HG03432 (cell line): ENCODE results near the gene NHSL2.

ENCODE experiments used
- ATAC-seq: cut with Tn5 transposase; IDR thresholded peaks from one replicate; pipeline ENCODE4 v1.9.1; 2021; ENCODE audit warnings: mild to moderate bottlenecking, moderate library complexity; ENCODE audit not compliant: unreplicated experiment

Gene NHSL2

GRCh38 chrX:72102126-72102525, 191.5 kb downstream of the NHSL2 start:
- no peak for ATAC-seq

DNA sequence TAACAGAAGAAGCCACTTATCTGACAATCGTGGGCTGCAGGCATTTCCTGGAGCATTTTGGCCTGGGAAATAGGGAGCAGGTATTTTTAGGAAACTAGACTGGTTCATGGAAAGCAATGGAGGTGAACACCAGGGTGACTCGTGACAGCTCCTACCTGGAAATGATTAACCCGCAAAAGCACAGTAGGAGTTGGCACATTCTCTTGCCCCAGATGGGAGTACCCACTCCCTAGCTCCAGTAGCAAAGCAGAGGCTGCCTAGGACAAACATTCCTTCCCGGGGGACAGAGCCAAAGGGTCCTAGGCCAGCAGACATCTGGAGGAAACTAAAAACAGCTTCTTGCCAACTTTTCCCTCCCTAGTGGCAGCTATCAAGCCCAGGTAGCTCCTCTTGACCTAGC, 192.1 kb downstream of the NHSL2 start:
- no peak for ATAC-seq

GRCh38 chrX:72105436-72105835, 194.8 kb downstream of the NHSL2 start:
- no peak for ATAC-seq

DNA sequence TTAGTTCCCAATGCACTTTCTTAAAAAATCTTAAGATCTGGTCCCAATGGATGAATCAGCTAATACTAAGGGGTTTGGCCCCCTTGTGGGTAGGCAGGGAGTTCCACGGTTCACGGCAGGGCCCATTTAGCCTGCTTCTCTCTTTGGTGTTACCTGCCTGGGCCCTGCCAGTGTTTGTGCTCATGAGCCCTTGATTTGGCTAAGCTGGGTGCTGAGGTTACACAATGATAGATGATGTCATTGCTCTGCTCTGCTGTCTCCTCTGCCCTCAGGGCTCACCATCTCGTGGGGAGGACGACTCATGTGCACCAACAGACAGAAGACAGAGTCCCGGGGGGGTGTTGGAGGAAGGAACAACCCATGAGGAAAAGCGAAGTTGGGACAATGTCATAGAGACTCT, 196.7 kb downstream of the NHSL2 start:
- no peak for ATAC-seq

- ATAC-seq = no peak
Observed at GRCh38 chrX:72107841-72108595, 197.4 kb downstream of the NHSL2 start.

DNA sequence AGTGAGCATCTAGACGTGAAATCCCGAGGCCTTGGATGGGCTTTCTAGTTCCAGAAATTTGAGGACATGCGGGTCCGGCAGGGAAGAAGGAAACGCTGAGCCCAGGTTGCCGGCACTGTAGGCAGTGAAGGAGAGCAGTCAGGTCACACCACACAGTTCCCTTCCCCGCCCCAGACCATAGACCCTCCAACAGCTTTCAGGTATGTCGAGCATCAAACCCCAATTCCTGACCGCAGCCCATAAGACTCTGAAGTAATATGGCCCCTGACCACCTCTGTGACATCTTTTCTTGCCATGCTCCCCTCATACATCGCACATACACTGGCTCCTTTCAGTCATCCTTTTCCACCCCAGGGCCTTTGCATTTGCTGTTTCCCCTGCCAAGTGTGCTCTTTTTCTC, 198.0 kb downstream of the NHSL2 start:
- ATAC-seq = no peak

DNA sequence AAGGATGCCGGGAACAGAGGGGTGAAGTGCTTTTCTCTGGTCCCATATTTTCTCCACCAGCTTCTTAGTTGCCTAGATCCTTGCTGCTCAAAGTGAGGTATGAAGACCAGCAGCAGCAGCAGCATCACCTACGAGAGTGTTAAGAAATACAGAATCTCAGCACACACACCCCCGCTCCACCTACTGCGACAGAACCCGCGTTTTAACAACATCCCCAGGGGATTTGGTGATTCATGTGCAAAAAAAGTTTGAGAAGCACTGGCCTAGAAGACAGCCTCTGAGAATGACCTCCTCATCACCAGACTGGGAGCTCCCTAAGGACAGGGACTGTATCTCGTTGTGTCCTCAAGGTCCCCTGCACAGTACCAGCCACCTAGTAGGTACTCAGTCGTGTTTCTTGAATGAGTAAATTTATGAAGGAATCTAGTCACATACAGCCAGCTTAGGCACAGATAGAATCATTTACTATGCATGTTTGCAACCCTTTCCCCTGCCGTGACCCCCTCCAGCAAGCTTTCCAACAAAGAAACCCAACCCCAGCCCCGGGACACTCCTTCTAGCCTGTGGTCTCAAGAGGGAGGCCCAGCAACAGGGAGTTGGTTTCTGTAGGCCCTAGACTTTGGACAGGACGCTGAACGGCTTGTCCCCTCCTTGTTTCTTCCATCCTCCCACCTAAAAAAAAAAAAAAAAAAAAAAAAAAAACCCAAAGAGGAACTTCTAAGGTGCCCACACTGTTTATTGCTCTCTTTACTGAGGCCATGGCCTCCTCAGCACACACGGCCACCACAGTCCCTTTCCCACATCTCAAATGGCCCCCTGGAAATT, 199.6 kb downstream of the NHSL2 start:
- ATAC-seq = no peak

- ATAC-seq = no peak
Observed at GRCh38 chrX:72110876-72111708, 200.4 kb downstream of the NHSL2 start.

- ATAC-seq = no peak
Observed at GRCh38 chrX:72113461-72113860, 202.8 kb downstream of the NHSL2 start.

GRCh38 chrX:72114306-72114705, 203.7 kb downstream of the NHSL2 start:
- ATAC-seq = no peak

DNA sequence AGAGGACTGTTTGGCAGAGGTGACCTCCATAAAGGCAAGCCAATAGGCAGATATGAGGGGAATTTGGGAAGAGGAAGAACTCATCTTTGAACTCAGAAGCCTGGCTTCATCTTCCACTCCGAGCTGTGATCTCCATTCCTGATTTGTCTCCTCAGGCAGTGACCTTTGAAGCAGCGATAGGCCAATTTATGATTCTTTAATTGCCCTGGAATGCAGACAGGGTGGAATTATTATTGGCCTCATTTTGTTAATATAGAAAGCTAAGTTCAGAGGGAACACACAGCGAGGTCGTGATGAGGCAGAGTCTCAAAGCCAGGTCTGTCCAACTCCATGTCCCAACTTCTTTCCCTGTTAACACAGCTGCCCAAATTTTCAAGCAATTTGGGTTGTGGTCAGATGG, 204.2 kb downstream of the NHSL2 start:
- ATAC-seq = no peak

- no peak for ATAC-seq
Observed at GRCh38 chrX:72115380-72115779, 204.7 kb downstream of the NHSL2 start.

DNA sequence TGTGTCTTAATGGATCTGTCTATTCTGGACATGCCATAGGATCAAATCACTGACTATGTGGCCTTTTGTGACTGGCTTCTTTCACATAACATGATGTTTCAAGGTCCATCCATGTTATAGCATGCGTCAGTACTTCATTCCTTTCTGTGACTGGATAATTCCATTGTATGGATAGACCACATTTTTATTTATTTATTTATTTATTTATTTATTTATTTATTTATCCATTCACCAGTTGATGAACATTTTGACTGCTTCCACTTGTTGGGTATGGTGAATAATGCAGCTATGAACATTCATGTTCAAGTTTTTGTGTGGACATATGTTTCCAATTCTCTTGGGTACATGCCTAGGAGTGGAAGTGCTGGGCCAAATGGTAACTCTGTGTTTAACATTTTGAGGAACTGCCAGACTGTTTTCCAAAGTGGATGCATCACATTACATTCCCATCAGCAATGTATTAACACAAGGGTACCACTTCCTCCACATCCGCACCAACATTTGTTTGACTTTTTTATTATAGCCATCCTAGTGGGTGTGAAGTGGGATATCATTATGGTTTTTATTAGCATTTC, 207.1 kb downstream of the NHSL2 start:
- ATAC-seq = no peak

- ATAC-seq = no peak
Observed at GRCh38 chrX:72120837-72121236, 210.2 kb downstream of the NHSL2 start.

DNA sequence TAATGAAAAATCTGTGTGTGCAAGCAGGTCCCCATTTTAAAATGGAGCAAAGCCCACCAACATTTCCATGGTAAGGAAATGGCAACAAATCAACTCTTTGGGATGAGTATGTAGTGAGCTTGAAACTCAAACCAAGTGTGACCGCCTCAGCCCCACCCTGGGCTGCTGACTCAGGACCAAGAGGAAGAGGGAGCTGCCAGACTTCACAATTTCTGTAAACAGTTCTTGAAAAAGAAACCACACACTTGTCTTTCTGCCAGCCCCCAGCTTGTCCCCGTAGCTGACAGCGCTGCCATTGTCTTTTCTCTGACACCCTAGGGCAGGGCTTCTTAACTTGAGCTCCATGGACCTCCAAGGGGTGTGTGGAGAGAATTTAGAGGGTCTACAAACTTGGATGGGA, 210.7 kb downstream of the NHSL2 start:
- peak; percentile 78 for ATAC-seq

DNA sequence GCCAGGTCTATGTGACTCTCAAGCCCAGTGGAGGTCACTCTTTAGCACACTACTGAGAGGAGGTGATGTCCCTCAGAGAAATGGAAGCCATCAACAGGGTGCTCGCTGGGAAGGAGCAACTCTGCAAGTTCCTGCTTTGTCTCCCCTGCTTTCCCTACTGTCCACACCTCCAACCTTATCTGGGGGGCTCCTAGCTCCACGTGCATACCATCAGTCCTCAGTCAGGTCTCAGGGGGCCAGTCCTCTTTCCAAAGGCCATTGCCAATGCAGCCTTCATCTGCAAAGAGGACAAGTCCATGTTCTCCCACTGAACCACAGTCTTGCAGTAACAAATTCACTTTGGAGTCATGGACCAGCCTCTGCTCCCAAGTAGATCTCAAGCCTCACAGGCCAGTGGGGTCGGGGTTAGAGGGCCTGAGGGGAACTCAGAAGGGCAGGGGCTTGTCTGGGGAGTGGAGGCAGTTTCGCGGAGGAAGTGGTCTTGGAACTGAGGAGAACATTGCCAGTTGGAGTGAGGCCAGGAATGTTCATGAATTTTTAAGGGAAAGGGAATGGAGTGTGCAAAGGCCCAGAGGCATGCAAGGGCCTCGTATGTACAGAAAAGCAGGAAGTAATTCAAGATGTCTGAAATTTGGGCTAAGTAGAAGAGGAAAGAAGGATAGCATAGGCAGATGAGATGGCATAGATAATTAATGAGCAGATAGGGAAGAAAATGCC, 212.1 kb downstream of the NHSL2 start:
- no peak for ATAC-seq

DNA sequence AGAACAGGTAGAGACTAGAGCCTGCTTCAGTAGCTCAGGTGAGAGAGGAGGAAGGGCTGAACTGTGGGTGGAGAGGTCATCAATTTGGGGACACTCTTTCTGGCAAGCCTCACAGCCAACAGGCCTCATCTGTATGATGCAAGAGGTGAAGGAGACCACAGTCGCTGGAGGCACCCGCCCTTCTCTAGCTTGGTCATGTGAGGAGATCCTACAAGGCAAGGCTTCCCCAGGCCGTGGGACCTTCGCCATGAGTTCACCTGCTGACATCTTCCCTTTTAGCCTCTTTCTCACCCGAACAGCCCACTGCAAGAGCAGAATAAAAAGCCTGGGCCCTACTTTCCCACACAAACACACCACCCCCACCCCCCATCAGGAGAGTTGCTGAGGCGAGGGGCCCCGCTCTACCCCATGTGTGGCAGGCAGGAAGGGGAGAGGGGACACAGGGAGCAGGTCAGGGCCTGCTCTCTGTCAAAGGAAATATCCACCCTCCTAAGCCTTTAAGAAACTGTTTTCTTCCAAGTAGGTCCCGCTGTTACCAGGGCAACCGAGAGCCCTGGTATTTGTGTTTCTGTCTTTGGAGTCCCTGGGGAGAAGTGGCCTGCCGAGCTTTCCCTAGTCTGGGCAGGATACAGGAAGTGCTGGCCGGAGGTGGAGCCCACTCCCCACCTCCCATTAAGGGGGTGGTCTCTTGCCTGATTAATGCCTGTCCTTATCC, 213.0 kb downstream of the NHSL2 start:
- ATAC-seq = no peak

DNA sequence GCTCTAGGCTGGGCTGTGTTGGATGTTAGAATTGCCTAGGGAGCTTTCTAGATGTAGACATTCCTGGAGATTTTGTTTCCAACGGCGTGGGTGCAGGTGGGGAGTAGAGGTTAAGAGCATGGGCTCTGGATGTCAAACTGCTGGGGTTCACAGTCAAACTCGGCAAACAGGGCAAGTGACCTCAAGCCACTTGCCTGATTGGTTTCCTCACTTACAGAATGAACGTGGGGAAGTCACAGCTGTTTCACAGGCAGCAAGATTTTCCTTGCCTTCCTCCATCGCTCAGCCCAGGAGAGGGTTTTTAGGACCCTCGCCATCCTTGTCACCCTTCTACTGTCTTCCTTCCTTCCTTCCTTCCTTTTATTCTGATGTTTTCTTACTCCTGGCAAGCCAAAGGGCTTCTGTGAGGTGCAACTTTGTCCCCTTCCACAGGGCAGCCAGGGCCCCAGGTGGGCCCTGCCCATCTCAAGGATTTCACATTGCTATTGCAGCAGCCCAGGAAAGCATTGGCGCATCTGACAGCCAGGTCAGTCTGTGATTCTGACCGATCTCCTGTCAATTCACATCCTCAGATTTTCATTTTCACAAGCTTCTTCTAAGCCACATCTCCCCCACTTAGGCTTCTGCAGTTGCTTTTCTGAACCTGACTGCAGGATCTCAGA, 214.0 kb downstream of the NHSL2 start:
- ATAC-seq = no peak

GRCh38 chrX:72125331-72126047, 214.8 kb downstream of the NHSL2 start:
- ATAC-seq = no peak
